Measurements from ENCODE around the gene FCHO2.

The FCHO2 gene

DNA sequence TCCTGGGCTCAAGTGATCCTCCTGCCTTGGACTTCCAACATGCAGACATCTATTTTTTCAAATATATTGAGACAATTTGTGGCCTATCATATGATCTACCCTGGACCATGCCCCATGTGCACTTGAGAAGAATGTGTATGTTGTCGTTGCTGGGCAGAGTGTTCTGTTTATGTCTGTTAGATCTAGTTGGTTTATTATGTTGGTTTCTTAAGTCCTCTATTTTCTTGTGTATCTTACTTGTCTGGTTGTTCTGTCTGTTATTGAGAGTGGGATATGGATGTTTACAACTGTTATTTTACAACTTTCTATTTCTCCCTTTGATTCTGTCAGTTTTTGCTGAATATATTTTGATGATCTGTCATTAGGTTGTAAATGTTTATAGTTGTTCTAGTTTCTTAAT, 154.3 kb downstream of the FCHO2 start:
- no peak for DNase-seq (ENCODE audit: low read depth in 2 of 2)

DNA sequence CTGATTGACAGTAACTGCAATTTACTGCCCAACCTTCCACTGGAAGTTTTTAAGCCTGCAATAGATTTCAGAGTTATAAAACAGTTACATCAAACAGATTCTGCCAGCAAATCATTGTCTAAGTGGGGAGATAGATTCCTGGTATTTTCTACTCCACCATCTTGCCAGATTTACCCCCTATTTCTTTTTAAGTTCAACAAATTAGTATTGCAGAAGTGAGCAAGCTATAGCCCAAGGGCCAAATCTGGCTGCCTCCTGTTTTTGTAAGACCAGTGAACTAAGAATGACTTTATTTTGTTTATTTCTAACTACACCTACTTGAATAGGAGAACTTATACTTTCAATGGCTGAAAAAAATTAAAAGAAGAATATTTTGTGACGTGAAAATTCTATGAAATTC, 155.7 kb downstream of the FCHO2 start:
- DNase-seq (ENCODE audit: low read depth in 2 of 2), result no peak

DNA sequence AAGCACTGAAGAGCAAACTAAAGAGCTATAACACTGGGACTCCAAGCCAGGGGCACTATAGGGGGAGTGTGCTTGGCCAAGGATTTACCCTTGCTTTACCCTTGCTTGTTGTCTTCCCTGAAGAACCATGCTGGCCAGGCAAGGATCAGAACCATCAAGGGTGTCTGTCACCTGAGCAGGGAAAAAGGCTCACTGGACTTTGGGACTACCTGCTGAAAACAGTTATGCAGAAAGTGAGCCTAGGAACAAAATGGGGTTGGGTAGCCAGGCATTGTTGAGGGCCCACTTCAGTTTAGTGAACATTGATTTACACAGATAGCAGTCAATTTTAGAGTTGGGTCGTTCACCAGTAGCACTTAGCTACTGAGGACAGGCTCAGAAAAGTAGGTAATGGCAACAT, 156.5 kb downstream of the FCHO2 start:
- DNase-seq (ENCODE audit: low read depth in 2 of 2), result no peak

DNA sequence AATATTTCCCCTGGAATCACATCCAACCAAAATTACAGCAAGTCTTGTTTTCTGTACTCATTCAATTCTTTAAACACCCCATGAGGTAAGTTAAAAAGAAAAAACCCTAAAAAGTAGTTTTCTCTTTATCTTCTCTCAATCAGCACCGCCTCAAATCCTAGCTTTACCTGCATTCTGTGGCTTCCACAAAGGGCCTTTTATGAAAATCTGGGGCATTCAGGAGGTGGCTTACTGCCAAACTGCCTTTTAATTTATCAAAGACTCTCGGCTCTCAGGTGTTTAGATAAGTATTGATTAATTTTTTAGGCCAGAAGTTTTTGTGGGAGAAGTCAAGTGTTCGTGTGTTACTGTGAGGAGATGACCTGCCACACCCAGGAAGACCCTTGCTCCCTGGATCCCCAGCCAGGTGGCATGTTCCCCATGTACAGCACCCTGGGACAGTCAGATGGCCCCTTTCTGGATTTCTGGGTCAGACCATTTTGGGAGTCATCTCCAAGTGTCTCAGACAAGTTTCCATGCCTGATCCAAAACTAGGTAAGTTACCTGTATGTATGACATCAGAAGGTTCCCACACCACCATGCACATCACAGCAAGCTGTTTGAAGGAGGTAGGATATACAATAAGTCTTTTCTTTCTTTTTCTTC, 158.3 kb downstream of the FCHO2 start:
- no peak for DNase-seq (ENCODE audit: low read depth in 2 of 2)

DNA sequence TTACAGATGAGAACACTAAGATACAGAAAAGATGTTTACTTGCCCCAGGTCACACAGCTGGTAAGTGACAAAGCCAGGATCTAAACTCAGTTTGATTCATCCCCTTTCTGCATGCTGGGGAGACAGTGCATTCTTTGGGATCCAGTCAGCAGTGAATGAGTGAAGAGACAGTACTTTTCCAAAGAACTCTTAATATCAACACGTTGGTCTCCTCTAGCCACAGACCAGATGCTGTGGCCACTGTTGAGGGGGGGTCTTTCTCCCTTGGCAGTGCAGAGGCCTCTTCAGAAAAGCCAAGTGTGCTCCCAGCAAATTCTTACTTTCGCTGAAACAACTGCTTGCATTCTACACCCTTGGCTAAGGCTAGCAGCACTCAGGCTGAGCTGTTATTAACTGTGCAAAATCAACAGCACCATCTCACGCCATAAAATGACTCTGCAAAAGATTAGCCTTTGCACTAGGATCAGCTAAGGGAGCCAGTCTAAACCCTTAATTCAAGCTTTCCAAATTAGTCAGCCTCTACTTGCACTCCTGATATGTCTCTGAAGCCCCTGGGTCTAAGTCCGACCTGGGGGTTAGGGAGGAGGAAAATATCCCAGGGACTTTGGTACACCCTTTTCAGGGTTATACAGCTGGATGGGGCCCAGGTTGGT, 159.7 kb downstream of the FCHO2 start:
- no peak for DNase-seq (ENCODE audit: low read depth in 2 of 2)

DNA sequence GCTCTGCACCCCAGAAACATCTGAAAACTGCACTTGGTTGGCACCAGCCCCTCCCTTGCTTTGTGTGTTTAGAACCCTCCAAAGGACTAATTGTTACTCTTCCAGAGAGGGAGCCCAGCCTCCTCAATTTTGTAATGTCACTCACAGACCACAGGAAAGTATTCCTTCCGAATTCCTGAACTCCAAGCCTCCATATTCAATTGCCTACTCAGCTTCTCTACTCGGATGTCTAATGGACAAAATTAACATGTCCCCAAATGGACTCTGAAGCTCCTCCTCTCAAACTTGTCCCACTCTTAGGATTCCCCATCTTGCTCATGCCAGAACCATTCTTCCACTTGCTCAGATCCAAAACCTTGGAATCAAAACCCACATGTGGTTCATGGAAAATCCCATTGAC, 160.7 kb downstream of the FCHO2 start:
- DNase-seq (ENCODE audit: low read depth in 2 of 2), result no peak

DNA sequence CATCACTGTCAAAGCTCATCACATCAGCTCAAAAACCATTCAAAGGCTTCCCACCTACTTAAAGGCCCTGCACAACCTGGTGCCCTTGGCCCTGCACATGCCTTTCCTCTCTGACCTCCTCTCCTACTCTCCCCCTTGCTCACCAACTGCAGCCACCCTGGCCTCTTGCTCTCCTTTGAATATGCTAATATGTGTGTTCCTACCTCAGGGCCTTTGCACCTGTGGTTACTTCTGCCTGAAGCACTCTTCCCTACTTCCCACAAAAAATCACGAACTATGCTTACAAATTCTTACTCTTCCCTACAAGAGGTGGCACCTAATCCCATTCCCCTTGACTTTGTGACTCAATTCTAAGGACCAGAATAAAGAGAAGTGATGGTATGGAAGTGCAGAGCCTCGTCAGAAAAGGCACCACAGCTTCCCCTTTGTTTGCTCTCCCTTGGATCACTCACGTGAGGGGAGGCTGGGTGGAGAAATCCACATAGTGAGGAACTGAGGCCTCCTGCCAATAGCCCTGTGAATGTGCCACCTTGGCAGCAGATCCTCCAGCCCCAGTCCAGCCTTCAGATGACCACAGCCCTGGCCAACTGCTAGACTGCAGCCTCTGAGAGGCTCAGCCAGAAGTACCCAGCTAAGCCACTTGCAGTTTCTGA, 161.4 kb downstream of the FCHO2 start:
- no peak for DNase-seq (ENCODE audit: low read depth in 2 of 2)

DNA sequence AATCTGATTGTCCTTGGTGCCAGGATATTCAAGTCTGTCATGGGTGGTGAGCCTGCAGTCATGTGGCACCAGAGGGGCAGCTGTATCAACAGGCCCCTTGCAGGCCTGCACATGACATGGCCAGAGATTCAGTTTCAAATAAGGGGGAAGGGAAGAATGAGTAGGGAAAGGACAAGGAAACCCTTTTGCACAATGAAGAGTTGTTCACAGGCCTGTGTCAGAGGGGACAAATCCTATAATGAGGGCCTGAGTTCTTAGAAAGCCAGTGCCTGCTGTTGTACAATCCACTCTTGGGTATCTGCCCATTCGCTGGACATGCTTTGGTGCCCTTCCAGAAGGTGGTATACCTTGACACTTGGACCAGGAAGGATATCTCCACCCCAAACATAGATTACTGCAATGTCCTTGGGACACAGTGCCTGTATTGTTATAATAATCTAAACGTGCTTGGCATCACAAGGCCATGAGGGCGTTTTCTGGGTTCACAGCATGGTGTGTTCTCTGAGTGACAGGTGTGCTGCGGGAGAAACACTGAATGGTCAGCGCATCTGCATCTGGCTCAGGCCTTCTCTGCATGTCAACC, 162.6 kb downstream of the FCHO2 start:
- DNase-seq (ENCODE audit: low read depth in 2 of 2), result no peak

DNA sequence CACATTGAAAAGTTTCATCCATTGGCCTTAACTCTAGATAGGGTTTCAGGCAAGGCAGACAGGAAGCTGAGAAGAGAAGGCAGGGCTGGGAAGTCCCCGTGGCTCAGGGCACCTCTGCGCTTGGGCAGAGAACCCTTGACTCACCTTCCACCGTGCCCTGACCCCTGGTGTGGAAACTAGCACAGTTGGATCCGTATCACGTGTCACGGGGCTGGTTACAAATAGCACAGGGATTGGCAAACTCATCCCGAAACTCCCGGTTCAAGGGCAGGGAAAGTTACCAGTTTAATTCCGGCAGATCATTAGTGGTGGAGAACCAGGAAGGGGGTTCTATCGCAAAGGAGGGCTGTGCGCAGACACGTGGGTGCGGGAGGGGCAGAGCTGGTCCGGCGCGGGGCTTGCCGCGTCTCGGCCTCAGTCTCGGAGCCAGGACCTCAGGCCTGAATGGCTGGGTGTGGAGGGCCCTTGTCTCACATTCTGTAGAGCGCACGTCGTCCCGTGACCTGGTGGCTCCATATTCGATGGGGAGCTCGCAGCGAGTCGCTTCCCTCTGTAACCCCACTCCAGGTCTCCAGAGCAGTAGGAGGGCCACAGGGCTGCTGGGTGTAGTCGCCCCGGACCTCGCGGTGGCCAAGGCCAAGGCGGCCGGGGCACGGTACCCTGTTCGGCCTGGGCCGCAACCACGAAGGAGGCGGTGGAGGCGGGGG, 163.8 kb downstream of the FCHO2 start:
- DNase-seq (ENCODE audit: low read depth in 2 of 2), result no peak

DNA sequence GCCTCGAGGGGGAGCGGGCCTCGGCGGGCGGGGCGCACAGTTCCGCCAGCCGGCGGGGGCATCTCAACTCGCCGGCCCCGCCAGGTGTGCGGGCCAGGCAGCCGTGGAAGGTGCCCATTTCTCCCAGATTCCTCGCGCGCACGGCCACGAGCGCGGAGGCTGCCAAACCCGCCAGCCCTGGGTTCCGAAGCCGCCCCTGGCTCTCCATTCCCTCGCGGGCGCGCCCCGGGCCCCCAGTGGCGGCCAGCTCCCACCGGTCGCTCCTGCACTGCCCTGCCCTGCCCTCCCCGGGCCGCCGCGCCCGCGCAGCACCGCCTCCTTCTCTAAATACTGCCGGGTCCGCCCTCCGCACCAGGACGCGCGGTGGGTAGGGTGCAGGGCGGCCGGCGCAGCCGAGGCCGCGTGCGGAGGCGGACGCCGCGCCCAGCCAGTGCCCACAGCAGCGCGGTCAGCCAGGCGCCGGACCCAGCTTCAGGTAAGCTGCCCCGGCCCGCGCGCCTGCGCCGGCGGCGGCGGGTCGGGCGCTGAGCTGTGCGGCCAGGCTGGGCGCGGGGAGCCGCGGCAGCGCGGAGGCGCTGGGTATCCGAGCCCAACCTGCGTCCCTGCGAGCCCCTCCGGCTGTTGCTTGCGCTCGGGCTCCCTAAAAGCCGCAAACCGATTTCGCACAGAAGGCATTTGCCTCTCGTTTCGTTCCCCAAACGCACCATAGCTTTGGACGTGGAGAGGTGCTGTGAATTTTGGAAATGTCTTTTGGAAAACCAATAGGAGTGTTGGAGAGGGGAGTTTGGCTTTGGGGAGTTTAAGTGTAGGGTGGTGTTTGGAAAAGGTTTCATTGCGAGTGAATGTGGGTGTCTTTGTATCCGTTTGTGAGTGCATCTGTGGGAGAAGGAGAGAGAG, 164.6 kb downstream of the FCHO2 start, which contains the start of gene TMEM171:
TMEM171 (plus strand) TSS at position 354 of the 897 bp plus-strand sequence. CDS start 2,799 bp downstream, outside the sequence.
- no peak for DNase-seq (ENCODE audit: low read depth in 2 of 2)

DNA sequence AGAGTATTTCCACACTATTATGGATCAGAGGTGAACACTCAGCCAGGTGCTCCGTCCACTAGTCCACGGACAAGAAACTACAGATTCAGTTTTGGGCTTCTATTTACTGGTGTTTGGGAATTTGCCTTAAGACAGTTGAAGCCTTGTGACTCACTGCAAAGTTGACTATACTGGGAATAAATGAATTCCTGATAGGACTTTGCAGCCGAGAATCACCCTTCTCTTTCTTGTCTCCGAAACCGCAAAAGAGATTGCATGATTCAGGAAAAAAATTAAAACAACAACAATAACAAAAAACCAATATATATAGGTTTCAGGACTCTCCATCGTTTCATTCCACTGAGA, 165.2 kb downstream of the FCHO2 start:
- no peak for DNase-seq (ENCODE audit: low read depth in 2 of 2)

DNA sequence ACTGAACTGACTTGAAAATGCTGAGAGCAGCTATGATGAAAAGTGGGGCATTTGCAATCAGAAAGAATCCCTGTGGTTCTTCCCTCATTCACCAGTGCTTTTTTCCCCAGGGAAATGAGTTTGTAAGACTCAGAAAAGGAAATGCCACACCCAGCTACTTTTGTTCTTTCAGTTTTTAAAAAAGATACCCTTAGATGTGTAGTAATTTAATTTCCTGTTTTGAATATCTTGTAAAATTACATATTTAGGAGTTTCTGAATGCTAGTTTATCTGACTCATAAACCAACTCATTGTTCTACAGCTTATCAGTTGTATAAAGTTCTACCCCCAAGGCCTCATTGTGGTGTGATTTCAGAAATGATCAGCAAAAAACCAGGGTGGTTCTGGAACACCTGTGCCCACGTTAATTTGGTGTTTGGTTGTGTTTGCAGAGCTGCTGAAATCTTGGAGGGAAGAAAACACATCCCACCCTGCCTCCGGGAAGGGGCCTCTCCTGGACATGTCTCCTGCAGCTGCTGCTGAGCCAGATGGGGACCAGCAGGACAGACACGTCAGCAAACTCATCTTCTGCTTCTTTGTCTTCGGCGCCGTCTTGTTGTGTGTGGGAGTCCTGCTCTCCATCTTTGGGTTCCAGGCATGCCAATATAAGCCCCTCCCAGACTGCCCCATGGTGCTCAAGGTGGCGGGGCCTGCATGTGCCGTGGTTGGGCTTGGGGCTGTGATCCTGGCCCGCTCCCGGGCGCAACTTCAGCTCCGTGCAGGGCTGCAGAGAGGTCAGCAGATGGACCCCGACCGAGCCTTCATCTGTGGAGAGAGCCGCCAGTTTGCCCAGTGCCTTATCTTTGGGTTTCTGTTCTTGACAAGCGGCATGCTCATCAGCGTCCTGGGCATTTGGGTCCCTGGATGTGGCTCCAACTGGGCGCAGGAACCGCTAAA, 167.3 kb downstream of the FCHO2 start:
- no peak for DNase-seq (ENCODE audit: low read depth in 2 of 2)

DNA sequence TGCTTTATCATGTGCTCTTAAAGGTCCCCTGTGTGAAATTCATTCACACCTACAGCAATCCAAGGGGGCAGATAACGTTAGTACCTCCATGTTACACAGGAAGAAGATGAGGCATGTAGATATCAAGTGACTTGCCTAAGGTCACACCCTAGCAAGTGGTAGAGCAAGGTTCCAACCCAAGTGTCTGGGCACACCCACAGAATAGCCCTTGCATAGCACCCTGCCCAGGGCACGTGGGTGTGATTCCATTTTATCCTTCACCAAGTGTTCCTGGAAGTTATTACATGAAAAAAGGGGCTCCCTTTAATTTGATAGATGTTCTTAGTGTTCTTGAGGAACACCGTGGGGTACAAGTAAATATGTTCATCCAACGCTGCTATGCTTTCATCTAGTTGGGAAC, 169.4 kb downstream of the FCHO2 start:
- DNase-seq (ENCODE audit: low read depth in 2 of 2), result no peak

DNA sequence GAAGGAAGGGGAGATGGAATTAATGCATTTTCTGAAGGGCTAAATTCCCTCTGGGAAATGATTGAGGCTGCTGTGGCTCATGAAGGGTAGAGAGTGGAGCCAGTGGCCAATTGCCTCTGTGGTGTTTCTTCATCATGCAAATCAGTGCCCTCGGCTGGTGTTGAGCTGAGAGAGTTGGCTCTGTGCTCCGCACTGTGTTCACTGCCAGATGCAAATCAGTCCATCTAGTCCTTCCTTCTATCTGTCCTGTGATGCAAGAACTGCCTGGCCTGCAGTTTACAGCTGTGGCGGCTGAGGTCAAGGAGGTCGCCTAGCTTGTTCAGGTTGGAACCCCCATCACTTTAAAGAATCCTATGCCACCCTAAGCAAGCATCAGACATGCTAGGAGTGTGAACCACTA, 170.5 kb downstream of the FCHO2 start:
- DNase-seq (ENCODE audit: low read depth in 2 of 2), result no peak

DNA sequence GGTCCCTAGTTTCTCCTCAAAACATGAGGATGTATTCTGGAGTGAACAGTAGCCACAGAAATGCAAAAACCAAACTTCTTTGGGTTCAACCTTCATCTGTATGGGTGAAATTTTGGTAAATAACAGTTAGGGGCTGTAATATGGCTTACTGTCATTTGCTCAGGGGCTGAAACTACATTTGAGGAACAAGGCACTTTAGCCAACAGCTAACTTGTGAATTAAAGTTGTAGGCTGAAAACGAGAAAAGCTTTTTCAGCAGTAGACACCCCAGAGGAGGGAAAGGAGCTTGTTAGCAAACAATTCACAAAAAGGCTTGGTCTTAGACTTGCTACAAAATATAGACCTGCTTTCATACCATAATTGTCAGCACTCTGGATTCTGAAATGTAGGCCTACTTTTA, 171.1 kb downstream of the FCHO2 start:
- DNase-seq (ENCODE audit: low read depth in 2 of 2), result no peak

DNA sequence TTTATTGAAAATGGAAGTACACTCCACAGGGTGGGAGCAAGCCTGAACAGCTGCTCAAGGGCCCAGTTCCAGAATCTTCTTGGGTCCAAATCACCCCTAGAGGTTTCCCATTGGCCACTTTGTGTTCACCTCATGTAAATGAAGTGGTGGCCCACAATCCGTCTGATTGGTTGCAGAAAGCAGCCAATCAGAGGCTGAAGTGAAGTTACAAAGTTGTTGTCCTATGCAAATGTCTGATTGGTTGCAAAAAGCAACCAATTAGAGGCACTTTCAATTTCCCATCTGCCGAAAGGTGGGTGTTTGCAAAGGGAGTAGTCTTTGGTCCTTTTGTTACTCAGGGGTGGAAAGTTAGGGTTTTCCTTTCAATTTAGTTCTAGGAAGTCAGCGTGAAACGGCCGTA, 173.3 kb downstream of the FCHO2 start:
- DNase-seq (ENCODE audit: low read depth in 2 of 2), result no peak

DNA sequence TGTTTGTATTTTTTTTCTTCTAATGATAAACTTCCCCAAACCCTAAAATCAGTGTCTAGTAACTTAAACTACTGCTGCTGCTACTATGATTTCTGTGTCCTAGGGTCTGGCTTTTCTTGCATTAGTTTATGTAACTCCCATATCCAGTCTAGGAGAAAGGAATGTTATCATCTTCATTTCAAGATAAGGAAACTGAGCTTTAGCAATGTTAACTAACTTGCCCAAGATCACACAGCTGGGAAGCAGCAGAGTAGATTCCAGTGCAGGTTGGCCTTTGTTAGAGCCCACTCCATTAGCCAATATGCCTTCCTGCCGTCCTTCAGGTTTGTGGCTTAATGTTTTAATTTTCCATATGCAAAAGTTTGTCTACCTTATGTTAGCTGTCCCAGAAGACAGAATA, 175.0 kb downstream of the FCHO2 start:
- DNase-seq (ENCODE audit: low read depth in 2 of 2), result no peak

DNA sequence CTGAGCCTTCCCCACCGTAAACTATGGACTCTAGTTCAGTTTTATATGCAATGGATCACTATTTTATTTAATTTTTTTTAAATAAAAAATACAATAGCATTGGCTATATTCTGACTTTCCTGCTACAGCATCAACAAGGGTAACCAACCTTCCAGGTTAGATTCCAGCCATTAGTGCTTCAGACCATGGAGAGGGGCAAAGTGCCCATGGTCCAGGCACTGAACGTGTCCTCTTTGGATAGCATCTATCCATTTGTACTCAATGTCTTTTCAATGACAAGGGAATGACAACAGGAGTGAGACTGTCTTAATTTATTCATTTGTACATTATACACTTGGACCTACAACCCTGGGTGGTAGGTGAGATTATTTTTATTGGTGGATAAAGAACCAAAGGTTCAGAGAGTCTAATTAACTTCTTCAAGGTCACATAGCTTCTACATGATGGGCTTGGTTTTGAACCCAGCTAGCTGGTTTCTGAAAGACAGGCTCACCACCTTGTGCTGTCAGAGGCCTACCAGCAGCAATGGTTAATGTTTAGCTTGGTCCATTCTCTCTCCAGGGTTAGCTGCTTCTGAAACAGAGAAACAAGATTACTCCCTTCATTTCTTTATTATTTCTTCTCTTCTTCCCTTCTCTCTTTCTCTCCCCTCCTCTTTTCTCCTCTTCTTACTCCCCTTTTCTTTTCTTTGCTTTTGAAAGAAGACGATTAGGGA, 176.0 kb downstream of the FCHO2 start:
- no peak for DNase-seq (ENCODE audit: low read depth in 2 of 2)

DNA sequence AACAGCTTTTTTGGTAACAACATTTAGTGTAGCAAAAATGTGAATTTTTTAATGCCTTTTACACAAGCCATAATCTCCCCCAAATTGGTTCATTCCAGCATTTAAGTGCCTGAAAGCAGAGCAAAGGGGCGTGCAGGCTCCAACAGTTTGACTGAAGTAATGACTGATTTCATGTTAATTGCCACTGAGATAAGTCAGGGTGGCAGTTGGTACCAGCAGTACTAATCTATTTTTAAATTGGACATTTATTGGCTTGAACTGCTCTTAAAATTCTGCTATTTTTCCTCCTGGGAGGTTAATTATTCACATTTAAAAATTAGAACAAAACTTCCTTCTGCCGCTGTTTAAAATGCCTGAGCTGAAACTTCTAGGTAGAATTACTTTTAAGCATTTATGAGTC, 176.9 kb downstream of the FCHO2 start:
- DNase-seq (ENCODE audit: low read depth in 2 of 2), result no peak

DNA sequence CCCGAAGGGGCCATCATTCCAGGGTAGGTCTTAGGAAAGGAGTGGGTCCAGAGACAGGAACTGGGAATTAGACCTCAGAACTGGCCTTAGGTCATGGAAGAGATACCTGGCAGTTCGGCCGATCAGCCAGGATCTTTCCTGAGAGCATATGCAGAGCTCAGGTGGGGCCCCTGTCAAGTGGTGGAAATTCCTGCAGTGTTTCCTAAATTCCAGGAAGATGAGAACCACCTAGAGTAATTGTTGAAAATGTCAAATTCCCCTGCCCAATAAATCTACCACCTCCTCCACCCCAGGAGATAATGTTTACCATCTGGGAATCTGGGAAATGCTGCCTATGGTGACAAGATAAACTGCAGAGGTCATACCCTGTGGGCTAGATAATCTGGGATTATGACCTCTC, 179.2 kb downstream of the FCHO2 start:
- DNase-seq (ENCODE audit: low read depth in 2 of 2), result no peak

Data from stimulated activated CD8-positive, alpha-beta memory T cell treated with anti-CD3 and anti-CD28 coated beads, Interleukin-2, amount 100 ng/mL, for 48 hours (primary cell).